GM15510 (cell line): Measurements from ENCODE around the gene CACNG4.

Source experiments
- POLR2A ChIP-seq: IDR thresholded peaks from 3 replicates; pipeline ENCODE4 v1.6.1; 2011; ENCODE audit warnings: borderline replicate concordance; ENCODE audit not compliant: insufficient read length; ENCODE audit errors: extremely low read depth

Gene CACNG4

GRCh38 chr17:66986659-66987058, 22.2 kb downstream of the CACNG4 start:
- no peak for TF ChIP-seq POLR2A

- no peak for TF ChIP-seq POLR2A
Measured at GRCh38 chr17:66987059-66987616, 22.6 kb downstream of the CACNG4 start.

- TF ChIP-seq POLR2A, result no peak
Measured at GRCh38 chr17:66988069-66988798, 23.7 kb downstream of the CACNG4 start.

- no peak for TF ChIP-seq POLR2A
Measured at GRCh38 chr17:66989076-66989475, 24.6 kb downstream of the CACNG4 start.

- no peak for TF ChIP-seq POLR2A
Measured at GRCh38 chr17:66989579-66989978, 25.1 kb downstream of the CACNG4 start.

GRCh38 chr17:66990047-66990446, 25.5 kb downstream of the CACNG4 start:
- TF ChIP-seq POLR2A, result no peak

GRCh38 chr17:66992911-66993442, 28.5 kb downstream of the CACNG4 start:
- TF ChIP-seq POLR2A, result no peak

GRCh38 chr17:66994361-66994760, 29.9 kb downstream of the CACNG4 start:
- no peak for TF ChIP-seq POLR2A

GRCh38 chr17:66994930-66995535, 30.5 kb downstream of the CACNG4 start:
- no peak for TF ChIP-seq POLR2A

GRCh38 chr17:66995944-66996343, 31.4 kb downstream of the CACNG4 start:
- no peak for TF ChIP-seq POLR2A

GRCh38 chr17:66996926-66997325, 32.4 kb downstream of the CACNG4 start:
- no peak for TF ChIP-seq POLR2A

GRCh38 chr17:67003231-67003630, 38.7 kb downstream of the CACNG4 start:
- no peak for TF ChIP-seq POLR2A

- TF ChIP-seq POLR2A, result no peak
Measured at GRCh38 chr17:67004181-67004580, 39.7 kb downstream of the CACNG4 start.

GRCh38 chr17:67007266-67007665, 42.8 kb downstream of the CACNG4 start:
- TF ChIP-seq POLR2A, result no peak

- TF ChIP-seq POLR2A, result no peak
Measured at GRCh38 chr17:67008101-67008500, 43.6 kb downstream of the CACNG4 start.
